CD4-positive, alpha-beta T cell treated with Interleukin-2 at 100 ng/mL for 4 hours (primary cell): ENCODE measurements around the gene SCAF4.
"Not testable (repeated sequence)": the region's sequence is repeated elsewhere in the genome, so short reads cannot be mapped to it uniquely, and the experiment has no call there.

Source experiments
- DNase-seq: peaks from one replicate; pipeline ENCODE4 v3.0.0-alpha.2; 2020; ENCODE audit warnings: low spot score

SCAF4 gene

GRCh38 chr21:31731857-31732596 lies at the start of gene SCAF4:
Gene SCAF4, minus strand, starts transcription at chr21:31732118. Its CDS starts 426 bp downstream, at chr21:31731692.
- DNase-seq = peak; percentile 78

- no peak for DNase-seq
Measured at GRCh38 chr21:31780944-31781343, 49.0 kb upstream of the SCAF4 start.

- DNase-seq = no peak
Measured at GRCh38 chr21:31778546-31778945, 46.6 kb upstream of the SCAF4 start.

GRCh38 chr21:31777857-31778256 lies 45.9 kb upstream of the SCAF4 start:
- DNase-seq = no peak

- DNase-seq = no peak
Measured at GRCh38 chr21:31774031-31774430, 42.1 kb upstream of the SCAF4 start.

GRCh38 chr21:31772674-31773555 lies 41.0 kb upstream of the SCAF4 start:
- no peak for DNase-seq

- no peak for DNase-seq
Measured at GRCh38 chr21:31771685-31772084, 39.8 kb upstream of the SCAF4 start.

GRCh38 chr21:31768710-31769109 lies 36.8 kb upstream of the SCAF4 start:
- no peak for DNase-seq

GRCh38 chr21:31766899-31767298 lies 35.0 kb upstream of the SCAF4 start:
- DNase-seq = no peak

- DNase-seq = not testable (repeated sequence)
Measured at GRCh38 chr21:31765850-31766249, 33.9 kb upstream of the SCAF4 start.

GRCh38 chr21:31760931-31761330 lies 29.0 kb upstream of the SCAF4 start:
- no peak for DNase-seq

GRCh38 chr21:31756787-31757186 lies 24.9 kb upstream of the SCAF4 start:
- no peak for DNase-seq

- no peak for DNase-seq
Measured at GRCh38 chr21:31755027-31755426, 23.1 kb upstream of the SCAF4 start.

- no peak for DNase-seq
Measured at GRCh38 chr21:31754708-31754960, 22.7 kb upstream of the SCAF4 start.

GRCh38 chr21:31753949-31754707 lies 22.2 kb upstream of the SCAF4 start:
- DNase-seq = no peak

GRCh38 chr21:31752967-31753366 lies 21.0 kb upstream of the SCAF4 start:
- DNase-seq = no peak

GRCh38 chr21:31752352-31752751 lies 20.4 kb upstream of the SCAF4 start:
- no peak for DNase-seq

- DNase-seq = no peak
Measured at GRCh38 chr21:31750843-31751242, 18.9 kb upstream of the SCAF4 start.

GRCh38 chr21:31744182-31744800 lies 12.4 kb upstream of the SCAF4 start:
- no peak for DNase-seq

- DNase-seq = no peak
Measured at GRCh38 chr21:31743712-31744111, 11.8 kb upstream of the SCAF4 start.

GRCh38 chr21:31741116-31741515 lies 9.2 kb upstream of the SCAF4 start:
- no peak for DNase-seq
